NCI-H748 (cell line): ENCODE results near the gene FSTL4.

Experiments used
- DNase-seq: peaks from one replicate; lab custom pipeline; 2025; ENCODE audit not compliant: unreplicated experiment; lab: John Stamatoyannopoulos, UW

FSTL4 gene

DNA sequence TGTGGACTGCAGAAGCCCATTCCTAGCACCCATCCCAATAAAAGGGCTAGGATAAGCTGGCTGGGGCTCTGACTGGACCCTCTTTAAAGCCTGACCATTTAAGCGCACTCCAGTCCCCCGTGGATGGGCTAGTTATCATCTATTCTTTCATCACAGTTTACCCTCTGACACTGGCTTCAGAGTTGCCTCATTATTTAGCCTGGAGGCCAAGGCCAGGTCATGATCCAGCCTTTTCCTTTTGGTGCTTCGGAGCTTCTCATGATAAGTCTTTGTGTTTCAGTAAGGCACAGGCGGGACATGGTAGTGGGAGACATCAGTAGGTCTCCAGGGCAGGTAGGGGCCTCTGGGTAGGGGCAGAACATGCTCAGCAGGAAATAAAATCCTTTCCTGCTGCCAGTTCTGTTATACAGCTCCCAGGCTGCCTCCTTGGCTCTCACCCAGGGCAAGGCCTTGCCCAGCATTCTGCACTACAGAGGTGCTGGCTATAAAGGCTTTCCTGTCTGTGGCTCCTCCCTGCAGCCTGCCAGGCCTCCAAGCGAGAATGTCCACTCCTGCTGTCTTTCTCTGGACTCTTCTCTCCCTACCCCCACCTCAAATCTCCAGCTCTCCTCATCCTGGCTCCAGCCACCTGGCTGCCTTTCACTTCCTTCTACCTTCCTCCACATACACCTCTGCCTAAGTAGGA, 128.8 kb downstream of the FSTL4 start:
- no peak for DNase-seq

DNA sequence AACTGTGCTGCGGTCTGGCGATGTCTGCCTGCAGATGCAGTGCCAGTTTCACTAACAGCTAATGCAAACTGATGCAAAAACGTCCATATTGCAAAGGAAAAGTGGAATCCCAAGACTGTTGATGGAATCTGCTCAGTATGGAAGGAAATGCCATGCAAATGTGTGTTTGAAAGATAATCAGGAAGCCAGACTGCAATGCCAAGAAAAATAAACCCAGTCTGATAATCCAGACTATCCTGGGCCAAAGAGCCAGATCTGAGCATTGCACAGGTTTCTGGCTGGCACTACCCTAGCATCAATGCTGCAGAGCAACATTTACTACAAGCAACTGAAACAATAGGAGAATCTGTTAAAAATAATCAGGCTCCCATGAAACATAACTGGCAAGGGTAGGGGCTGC, 130.3 kb downstream of the FSTL4 start:
- no peak for DNase-seq

DNA sequence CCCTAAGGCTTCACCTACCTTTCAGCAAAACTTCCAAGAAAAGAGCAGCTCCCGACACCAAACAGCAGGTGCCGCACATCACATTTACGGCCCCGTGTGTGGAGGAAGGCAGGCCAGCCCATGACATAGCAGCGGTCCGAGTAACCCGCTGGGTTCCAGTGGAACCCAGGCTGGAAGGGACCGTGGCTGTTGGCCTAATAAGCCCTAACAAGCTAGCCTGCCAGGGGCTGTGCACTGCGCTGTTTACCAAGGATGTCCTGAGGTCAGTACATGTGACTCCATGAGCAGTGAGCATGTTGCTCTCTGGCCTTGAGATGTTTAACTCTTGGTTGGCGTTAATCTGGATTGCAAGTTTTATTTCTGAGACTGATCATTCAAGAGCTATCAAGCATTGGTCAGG, 131.5 kb downstream of the FSTL4 start:
- no peak for DNase-seq

DNA sequence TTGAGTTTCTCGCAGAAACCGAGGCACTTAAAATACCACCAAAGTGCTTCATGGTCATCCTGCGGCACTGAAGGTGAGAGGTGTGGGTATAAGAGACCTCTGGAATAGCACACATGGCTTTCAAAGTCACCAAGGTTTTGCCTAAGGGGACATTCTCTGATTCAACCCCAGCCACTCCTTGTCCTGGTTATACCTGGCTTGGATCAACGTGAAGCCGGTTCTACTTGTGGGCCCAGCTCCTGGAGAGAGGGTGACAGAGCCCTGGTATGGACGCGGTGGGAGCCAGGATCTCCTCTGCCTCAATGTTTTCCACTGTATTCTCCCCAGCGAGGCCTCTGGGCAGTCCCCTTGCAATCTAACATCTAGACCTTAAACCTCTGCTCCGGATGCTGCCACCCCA, 132.0 kb downstream of the FSTL4 start:
- no peak for DNase-seq

DNA sequence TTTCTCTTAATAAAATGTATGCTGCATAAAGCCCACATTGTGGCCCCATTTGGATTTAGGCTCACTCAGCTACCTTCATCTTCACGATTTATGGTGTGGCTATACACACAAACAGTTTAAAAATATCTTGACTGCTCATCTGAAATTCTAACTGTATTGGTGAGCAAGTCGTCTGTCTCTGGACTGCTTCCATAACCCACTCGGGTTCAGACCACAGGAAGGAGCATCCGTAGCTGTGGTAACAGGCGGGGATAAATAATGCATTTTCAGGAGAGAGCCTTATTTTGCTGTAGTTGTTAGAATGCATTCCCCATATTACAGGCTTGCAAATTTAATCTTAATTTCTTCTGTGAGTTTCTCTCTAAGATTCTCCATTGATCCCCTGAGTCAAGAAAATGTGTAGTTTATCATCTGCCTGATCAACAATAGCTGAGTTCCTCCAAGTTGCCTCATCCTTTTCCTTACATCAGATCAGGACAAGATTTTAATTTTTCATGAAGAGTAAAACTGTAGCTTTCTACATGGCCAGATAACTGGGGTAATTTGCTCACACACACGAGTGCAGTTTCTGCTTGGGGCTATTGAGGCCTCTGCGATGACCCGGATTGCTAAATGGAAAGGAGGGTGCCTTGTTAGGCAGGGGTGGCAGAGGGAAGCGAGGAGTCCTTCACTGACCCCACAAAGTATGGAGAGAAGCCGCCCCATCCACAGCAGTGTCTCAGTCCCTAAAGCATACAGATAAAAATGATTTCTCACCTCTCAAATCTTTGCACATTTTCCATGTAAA, 133.9 kb downstream of the FSTL4 start:
- DNase-seq = no peak

DNA sequence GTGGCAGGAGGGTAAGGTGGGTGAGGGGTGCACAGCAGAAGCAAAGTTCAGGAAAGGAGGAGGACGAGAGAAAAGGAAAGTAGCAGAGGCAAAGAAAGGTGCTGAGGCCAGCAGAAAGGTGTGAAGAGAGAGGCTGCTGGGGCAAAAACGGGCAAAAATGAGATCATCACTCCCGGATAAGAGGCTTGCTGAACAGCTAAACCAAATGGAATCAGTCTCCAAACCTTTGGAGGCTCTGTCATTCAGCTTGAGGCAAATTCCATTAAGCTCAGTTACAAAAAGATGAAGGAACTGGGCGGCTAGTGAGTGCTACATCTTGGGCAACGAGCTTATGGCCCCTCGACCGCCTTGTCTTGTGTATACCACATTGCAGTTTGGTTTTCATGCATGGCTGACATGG, 136.4 kb downstream of the FSTL4 start:
- no peak for DNase-seq

DNA sequence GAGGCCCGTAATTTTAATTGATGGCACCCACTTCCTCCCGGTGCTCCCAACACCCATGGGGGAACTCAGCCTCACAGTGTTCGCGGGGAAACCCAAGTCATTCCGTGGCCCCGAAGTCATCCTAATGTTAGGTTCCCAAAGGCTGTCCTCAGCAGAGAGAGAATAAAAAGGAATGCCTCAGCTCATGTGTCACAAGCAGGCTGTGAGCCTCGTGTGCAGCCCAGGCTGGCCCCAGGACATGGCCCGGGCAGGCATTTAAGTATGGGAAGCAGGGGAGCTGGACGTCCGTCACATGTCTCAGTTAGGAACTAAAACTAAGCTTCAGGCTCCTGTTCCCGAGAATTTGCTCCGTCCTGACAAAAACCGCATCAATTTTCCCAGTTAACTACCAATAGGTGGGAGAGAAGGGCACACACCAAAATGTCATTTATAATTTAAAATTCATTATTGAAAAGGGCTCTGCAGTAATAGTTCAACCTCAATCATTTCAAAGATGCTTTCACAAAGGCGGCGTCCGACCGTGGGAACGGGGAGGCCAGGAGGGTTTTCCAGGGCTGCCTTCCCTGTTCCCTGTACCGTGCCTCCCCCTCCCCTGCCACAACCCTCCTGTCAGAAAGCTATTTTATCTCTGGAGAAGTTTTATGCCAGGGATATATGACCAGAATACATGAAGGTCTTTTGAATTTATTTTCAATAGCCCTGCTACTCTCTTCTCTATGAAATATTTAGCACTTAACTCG, 137.3 kb downstream of the FSTL4 start:
- DNase-seq = no peak

DNA sequence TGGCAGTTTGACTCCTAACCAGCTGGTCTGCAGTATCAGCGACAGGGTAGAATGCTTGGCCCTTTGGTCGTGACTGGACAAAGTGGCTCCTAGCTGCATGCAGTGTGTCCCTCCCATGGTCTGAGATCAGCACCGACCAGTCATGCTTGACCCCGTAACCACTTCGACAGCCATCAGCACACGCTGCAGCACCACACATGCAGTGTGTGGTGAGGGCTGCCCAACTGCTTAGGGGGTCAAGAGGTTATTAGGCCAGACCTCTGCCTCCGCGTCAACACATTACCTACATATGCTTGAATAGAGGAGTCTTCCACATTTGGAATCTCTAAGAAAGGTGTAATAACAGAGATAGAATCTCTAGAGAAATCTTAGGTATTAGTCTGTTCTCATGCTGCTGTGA, 139.1 kb downstream of the FSTL4 start:
- DNase-seq = no peak

DNA sequence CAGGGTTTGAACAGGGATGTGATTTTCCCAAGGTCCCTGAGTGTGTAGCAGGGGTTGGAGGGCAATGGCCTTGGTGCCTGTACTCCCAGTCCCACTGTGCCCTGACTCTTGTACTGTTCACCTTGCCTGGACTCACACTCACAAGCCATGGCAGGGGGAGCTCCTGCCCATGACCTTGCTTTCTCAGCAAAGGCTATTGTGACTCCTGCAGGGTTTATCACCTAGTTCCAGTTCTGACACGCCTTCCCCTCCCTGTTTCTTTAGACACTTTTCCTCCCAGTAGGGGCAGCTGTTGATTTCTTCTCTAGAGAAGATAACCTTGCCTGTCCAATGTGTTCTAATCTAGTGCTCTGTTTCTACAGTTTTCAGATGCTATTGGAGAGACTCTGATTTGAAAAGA, 139.5 kb downstream of the FSTL4 start:
- no peak for DNase-seq

DNA sequence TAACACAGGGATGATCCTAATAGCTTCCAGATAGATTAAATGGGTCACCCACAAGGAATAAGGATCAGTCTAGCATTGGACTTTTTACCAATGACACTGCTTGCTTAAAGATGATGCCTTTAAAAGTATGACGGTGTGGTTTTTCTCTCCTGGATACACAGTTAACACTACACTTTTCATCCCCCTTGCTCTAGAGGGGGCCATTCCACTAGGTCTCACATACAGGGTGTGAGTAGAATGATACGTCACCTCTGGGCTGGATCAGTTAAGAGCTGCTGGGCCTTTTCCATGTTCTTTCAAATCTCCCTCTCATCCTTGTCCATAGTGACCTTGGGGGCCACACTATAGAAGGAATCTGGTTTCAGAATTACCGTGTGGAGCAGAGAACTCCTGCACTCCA, 140.6 kb downstream of the FSTL4 start:
- DNase-seq = no peak

DNA sequence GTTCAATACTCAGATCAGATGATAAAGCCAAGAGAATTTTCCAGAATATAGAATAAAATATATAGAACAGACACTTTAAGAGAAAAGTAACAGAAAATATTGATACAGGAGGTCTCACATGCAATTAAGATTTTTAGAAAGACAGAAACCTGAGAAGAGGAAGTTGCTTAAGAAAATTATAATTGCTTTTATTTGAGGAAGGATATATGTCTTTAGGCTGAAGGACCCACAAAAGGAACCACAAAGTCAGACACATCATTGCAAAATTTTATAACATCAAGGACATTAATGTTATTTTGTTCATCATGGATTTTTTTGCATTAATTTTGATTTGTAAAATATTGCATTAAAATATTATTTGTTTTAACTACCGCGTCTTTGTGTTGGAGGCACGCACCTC, 141.5 kb downstream of the FSTL4 start:
- DNase-seq = no peak

DNA sequence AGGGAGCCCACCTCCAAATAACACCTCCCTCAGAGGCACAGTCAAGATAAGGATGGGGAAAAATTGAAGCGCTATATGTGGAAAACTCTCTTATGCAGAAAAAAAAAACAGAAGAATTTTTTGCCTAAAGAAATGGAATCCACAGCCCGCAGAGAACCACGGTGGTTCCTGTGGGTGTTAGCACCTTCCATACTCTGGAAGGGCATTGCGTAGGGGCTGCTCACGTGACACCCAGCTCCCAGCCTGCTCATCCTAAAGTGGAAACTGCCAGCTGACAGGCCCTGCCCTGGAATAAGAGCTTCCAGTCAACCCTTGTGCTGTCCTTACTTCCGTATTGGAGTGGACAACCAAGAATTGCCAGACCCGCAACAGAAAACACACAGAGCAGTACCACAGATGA, 142.5 kb downstream of the FSTL4 start:
- no peak for DNase-seq

DNA sequence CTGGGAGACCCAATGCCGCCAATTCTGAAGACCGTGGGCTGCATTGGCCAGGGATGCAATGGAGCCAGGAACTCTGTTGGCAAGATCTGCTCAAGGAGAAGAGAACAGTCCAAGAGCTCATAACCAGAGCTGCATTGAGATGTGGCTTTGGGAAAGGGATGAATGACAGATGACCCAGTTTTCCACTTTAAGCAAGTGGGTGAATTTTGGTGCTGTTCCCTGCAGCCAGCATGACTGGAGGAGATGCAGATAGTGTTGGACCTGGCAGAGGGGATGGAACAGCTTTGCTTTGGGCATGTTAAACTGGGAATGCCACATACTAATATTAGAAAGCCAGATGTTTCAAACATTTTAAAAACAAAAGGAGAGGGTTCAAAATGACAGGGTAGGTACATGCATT, 143.1 kb downstream of the FSTL4 start:
- no peak for DNase-seq

DNA sequence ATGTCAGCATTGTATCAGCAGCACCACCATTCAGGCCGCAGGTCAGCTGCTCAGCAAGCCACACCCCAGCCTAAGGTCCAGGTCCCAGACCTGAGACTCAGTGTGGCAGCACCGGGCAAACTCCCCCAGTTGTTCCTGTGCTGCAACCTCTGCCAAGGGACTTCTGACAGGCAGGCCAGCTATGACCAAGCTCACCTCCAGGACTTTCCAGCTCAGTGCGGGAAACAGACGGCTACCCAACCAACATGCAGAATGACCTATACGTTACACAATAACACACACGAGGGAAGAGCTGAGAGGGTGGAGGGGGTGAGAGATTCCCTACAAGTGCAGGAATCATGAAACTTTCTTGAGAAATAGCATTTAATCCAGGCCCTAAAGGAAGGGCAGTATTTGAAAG, 143.7 kb downstream of the FSTL4 start:
- no peak for DNase-seq

DNA sequence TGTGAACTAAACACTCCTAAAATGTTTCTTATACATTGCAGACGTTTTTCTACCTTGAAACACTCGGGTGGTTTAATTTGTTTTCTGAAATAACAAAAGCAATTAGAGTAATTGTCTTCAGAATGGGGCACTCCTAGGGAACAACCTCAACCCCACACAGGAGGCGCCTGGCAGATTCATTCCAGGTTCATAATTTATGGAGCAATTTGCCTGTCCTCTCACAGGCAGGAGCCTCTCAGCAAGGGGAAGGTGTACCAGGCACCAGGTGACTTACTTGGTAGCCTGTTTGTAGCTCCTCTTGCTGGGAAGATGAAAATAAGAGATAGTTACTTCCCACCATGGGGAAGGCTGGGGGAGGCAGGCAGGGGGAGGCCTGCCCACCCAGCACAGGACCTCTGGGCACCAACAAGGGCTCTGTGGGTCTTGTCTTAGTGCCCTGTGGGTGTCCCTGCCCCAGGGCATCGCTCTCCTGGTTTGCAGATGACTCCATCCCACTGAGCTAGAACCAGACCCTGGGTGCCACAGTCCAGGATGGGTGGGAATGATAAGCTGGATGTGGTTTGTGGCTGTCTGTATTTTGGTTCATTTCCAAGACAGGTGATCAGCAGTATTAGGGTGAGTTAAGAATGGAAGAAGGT, 144.4 kb downstream of the FSTL4 start:
- peak; percentile 71 for DNase-seq

DNA sequence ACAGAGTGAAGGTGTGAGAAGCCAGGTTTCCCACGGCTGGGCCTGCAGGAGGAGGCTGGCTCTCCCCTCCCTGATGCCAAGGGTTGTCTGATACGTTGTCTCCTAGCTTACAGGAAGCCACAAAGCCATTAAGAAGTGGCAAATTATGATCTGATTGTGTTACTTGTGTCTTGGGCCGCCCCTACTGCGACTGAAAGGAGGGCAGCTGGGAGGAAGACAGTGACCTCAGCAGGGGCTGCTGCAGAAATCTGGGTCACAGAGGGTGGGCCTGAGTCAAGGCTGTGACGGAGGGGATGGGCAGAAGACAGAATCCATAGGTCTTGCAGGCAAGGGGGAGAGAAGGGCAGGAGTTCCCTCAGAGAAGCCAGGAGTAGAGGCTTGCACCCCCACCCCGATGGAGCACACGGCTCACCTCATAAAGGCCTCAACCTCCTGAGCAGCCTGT, 145.0 kb downstream of the FSTL4 start:
- no peak for DNase-seq

DNA sequence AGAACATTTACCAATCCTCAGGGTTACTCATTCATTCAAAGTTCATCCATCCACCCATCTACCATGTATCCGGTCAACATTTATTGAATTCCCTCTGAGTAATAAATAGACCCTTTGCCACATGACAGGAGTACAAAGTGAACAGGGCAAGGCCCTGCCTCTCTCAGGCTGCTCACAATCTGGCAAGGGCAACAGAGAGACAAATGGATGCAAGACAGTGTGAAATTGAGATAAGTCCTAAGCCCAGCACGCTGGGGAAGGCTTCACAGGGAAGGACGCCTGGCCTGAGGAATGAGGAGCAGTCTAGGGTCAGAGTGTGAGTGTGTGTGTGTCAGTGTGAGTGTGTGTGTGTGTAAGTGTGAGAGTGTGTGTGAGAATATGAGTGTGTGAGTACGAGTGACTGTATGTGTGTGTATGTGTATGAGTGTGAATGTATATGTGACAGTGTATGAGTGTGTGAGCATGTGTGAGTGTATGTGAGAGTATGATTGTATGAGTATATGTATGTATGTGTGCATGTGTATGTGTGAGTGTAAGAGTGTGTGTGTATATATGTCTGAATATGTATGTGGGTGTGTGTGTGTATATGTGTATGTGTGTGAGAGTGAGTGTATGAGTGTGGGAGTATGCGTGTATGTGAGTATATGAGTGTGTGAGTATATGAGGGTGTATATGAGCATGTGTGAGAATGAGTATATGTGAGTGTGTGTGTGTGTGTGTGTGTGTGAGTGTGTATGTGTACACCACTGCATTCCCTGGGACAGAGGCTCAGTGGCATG, 145.6 kb downstream of the FSTL4 start:
- DNase-seq = no peak

DNA sequence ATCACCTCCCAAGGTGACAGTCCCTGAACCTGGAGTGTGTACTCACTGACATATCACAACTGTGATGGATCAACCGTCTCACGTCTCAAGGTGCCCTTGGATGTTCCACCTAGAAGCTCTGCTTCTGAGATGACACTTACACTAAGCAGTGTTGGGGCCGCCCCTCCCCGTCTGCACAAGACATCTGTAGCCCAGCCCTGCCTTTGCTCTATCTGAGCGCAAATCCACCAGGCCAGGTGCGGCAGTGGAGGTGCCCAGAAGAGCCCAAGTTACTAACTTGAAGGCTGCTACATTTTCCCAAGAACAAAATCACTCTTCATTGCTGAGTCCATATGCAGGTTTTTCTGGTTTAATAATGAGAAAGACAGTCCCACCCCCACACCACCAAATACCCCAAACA, 148.3 kb downstream of the FSTL4 start:
- no peak for DNase-seq

DNA sequence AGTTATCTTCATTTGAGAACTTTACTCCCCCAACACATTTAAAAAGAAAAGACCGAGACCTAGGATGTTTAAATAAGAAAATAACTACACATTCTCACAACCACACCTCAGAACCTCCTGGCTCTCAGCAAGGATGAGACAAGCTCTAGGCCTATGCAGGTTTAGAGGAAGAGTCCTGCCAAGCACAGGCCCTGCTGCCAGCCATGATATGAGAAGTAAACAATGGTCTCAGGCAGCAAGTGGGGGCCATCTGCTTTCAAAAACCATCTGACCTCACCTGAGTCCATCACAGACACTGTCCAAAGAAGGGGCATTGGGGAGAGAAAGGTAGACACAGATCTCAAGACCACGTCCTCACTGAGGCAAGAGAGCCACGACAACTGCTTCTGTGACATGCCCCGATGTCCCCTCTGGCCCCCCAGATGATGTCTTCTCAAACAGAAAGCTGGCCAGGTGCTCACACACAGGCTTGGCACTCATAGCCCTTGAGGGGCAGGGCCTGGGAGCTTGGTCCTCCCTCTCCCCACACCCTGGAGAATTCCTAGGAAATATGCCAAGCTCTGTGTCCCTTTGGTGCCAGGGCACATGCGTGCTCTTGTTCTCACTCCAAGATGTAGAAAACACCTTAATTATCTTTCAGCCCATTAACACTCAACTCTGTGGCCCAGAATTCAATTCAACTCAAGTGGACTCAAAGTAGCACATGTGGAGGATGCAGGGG, 150.4 kb downstream of the FSTL4 start:
- DNase-seq = no peak

DNA sequence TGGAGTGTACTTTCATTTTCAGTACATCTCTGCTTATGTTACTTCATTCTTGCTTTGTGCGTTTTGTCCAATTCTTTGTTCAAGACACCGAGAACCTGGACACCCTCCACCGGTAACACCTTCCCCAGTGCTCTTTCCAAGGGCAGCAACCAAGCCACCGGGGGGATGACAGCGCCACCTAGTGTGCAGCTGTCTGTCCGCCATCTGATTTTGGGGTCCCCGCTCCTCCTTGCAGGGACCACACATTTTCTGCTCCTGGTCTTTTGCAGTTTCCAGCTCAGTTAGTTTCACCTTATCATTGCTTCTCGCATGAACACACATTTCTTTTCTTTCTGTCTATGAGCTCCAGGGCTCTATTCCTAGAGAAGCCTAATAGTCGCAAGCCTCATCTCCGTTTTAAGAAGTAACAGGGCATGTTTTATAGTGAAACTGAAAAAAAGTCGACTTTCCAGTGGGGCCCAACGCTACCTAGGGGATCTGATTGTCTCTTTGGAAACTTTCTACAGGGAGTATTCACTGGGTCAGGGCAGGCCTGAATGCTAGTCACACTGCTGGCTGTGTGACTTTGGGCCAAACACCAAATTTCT, 152.1 kb downstream of the FSTL4 start:
- peak; percentile 53 for DNase-seq
